Ishikawa (cell line): ENCODE measurements around the gene GNAO1.

ENCODE experiments used
- CEBPB ChIP-seq: IDR thresholded peaks from 2 replicates; pipeline ENCODE4 v1.6.1; 2012
- CREB1 ChIP-seq: IDR thresholded peaks from 2 replicates; pipeline ENCODE4 v1.6.1; 2012; ENCODE audit warnings: low read depth
- EGR1 ChIP-seq: IDR thresholded peaks from 2 replicates; pipeline ENCODE4 v1.6.1; 2012
- EP300 ChIP-seq: IDR thresholded peaks from 2 replicates; pipeline ENCODE4 v1.6.1; 2012; ENCODE audit warnings: borderline replicate concordance
- FOXM1 ChIP-seq: IDR thresholded peaks from 2 replicates; pipeline ENCODE4 v1.6.1; 2012; ENCODE audit warnings: low read depth, borderline replicate concordance
- MAX ChIP-seq: IDR thresholded peaks from 2 replicates; pipeline ENCODE4 v1.6.1; 2012
- NFIC ChIP-seq: IDR thresholded peaks from 2 replicates; pipeline ENCODE4 v1.6.1; 2012
- RAD21 ChIP-seq: IDR thresholded peaks from 2 replicates; pipeline ENCODE4 v1.6.1; 2012; ENCODE audit warnings: low read depth
- TAF1 ChIP-seq: IDR thresholded peaks from 2 replicates; pipeline ENCODE4 v1.6.1; 2012; ENCODE audit warnings: low read depth, mild to moderate bottlenecking
- TCF12 ChIP-seq: IDR thresholded peaks from 2 replicates; pipeline ENCODE4 v1.6.1; 2012; ENCODE audit warnings: low read depth
- TEAD4 ChIP-seq: IDR thresholded peaks from 2 replicates; pipeline ENCODE4 v1.6.1; 2012
- USF1 ChIP-seq: IDR thresholded peaks from 2 replicates; pipeline ENCODE4 v1.6.1; 2012
- YY1 ChIP-seq: IDR thresholded peaks from 2 replicates; pipeline ENCODE4 v1.6.1; 2012; ENCODE audit warnings: low read depth
- ZBTB7A ChIP-seq: IDR thresholded peaks from 2 replicates; pipeline ENCODE4 v1.6.1; 2012; ENCODE audit warnings: low read depth
- TF ChIP-seq, protein P1 (sequence below): IDR thresholded peaks from 2 replicates; pipeline ENCODE4 v1.6.1; 2012; ENCODE audit warnings: low read depth, mild to moderate bottlenecking

The GNAO1 gene

DNA sequence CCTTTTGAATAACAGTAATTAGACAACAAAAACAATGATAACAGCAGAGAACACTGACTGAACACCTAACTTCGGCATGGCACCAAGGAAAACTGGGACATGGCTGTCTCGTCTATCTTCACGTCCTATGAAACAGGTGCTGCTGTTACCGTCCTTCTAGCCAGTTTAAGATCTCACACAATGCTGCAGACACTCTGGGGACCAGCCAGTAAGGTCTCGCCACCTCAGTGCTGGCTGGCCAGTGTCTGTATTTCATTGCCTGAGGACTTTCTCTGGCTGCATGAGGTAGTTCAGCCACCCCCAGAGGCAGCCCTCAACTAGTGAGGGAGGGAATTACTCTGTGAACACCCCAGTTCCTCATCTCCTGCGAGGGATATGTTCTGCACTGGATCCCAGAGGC is 176.5 kb downstream of the GNAO1 start:
- TF ChIP-seq FOXM1 = no peak
- TF ChIP-seq CEBPB = no peak
- TF ChIP-seq TEAD4 = no peak
- TF ChIP-seq CREB1 = no peak

DNA sequence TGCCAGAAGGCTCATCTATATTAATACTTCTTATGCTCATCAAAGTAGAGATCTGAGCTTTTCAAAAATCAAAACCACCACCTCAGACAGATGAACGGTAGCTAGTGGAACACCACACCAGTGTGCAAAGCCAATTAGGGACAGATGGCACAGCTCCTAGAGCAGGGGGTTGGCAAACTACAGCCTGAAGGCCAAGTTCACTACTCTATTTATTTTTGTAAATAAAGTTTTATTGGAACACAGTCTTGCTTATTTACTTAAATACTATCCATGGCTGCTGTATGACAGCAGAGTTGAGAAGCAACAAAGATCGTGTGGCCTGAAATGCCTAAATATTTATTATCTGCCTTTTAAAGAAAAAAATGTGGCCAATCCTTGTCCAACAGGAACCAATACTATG is 177.3 kb downstream of the GNAO1 start:
- TF ChIP-seq TAF1 = no peak
- TF ChIP-seq, protein P1, sequence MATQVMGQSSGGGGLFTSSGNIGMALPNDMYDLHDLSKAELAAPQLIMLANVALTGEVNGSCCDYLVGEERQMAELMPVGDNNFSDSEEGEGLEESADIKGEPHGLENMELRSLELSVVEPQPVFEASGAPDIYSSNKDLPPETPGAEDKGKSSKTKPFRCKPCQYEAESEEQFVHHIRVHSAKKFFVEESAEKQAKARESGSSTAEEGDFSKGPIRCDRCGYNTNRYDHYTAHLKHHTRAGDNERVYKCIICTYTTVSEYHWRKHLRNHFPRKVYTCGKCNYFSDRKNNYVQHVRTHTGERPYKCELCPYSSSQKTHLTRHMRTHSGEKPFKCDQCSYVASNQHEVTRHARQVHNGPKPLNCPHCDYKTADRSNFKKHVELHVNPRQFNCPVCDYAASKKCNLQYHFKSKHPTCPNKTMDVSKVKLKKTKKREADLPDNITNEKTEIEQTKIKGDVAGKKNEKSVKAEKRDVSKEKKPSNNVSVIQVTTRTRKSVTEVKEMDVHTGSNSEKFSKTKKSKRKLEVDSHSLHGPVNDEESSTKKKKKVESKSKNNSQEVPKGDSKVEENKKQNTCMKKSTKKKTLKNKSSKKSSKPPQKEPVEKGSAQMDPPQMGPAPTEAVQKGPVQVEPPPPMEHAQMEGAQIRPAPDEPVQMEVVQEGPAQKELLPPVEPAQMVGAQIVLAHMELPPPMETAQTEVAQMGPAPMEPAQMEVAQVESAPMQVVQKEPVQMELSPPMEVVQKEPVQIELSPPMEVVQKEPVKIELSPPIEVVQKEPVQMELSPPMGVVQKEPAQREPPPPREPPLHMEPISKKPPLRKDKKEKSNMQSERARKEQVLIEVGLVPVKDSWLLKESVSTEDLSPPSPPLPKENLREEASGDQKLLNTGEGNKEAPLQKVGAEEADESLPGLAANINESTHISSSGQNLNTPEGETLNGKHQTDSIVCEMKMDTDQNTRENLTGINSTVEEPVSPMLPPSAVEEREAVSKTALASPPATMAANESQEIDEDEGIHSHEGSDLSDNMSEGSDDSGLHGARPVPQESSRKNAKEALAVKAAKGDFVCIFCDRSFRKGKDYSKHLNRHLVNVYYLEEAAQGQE = no peak
- TF ChIP-seq TCF12 = no peak
- TF ChIP-seq MAX = no peak

GRCh38 chr16:56369202-56369601 is 177.9 kb downstream of the GNAO1 start:
- TF ChIP-seq RAD21 (no peak), CREB1 (no peak), MAX (no peak)

GRCh38 chr16:56370185-56370874 is 179.0 kb downstream of the GNAO1 start:
- TF ChIP-seq RAD21 (no peak), NFIC (no peak), TEAD4 (no peak), ZBTB7A (no peak), MAX (no peak), CREB1 (no peak), YY1 (no peak), EP300 (no peak), TAF1 (no peak), CEBPB (no peak), FOXM1 (no peak), USF1 (no peak), EGR1 (no peak), TCF12 (no peak)
- TF ChIP-seq, protein P1 = no peak

GRCh38 chr16:56370875-56371659 is 179.8 kb downstream of the GNAO1 start:
- no peak for TF ChIP-seq CREB1
- TF ChIP-seq EP300 = no peak
- TF ChIP-seq USF1 = no peak
- TF ChIP-seq TAF1 = no peak
- TF ChIP-seq ZBTB7A = no peak
- TF ChIP-seq YY1 = no peak
- TF ChIP-seq, protein P1 = no peak
- TF ChIP-seq RAD21 = no peak
- TF ChIP-seq MAX = no peak
- no peak for TF ChIP-seq FOXM1
- no peak for TF ChIP-seq NFIC
- no peak for TF ChIP-seq TEAD4
- TF ChIP-seq TCF12 = no peak
- TF ChIP-seq EGR1 = no peak
- no peak for TF ChIP-seq CEBPB
